Measurements from ENCODE around the gene GRID1.

DNA sequence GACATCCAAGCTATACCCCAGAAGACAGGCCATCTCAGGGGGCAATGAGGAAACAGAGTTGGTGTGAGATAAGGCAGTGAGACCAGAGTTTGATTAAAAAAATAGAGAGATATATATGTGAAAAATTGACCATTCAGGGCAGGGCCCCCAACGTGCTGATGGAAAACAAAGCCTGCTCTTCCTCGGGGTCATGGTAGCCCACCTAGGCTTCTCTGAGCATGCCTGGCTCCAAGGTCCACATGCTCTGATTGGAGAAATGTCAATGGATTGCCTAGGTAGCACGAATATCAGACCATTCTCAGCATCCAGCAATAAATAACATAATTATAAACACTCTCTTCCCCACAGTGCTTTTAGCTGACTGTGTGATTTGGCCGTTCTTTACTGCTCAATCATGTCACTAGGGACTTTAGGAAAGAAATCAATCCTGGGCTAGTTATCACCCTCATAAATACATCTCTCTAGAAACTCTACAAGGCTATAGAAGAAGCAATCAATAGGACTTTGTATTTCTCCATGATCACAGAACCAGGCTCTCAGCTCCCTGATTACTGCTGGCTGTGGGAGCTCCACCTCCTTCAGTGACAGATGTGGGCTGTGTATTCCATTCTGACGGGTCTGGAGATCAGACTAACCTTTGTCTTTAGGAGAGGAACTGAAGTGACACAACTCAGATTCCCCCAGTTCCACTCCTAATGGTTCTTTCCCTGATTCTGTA lies 766.4 kb downstream of the GRID1 start:
- TF ChIP-seq NFE2L1 (tag; IDR thresholded peaks at IDR 0.05; ENCODE audit: borderline replicate concordance, low read depth) (no peak), EZH2 (IDR thresholded peaks at IDR 0.05; ENCODE audit: borderline replicate concordance, low read depth, low read length) (no peak), TAF1 (IDR thresholded peaks at IDR 0.05; ENCODE audit: control insufficient read depth, extremely low read depth, insufficient read depth, low read length, severe bottlenecking) (no peak), JUN (IDR thresholded peaks at IDR 0.05; ENCODE audit: borderline replicate concordance, low read depth, low read length) (no peak), JUN (CRISPR knock-in tag; IDR thresholded peaks at IDR 0.05; ENCODE audit: borderline replicate concordance) (no peak), SIN3B (IDR thresholded peaks at IDR 0.05; ENCODE audit: low read depth) (no peak), CTCF (IDR thresholded peaks at IDR 0.05 in 2 of 3, conservative IDR thresholded peaks at IDR 0.05 in 1 of 3; ENCODE audit: insufficient read depth in 2 of 3, low read depth in 1 of 3, low read length in 3 of 3) (no peak), HDAC6 (IDR thresholded peaks at IDR 0.05; ENCODE audit: low read depth, low read length) (no peak), MTA1 (IDR thresholded peaks at IDR 0.05; ENCODE audit: borderline replicate concordance) (no peak), ZNF561 (CRISPR knock-in tag; conservative IDR thresholded peaks at IDR 0.05) (no peak), MYC (IDR thresholded peaks at IDR 0.05; ENCODE audit: low read depth, low read length) (no peak), MYC (CRISPR knock-in tag; IDR thresholded peaks at IDR 0.05; ENCODE audit: borderline replicate concordance, low read depth) (no peak), PATZ1 (CRISPR knock-in tag; IDR thresholded peaks at IDR 0.05; ENCODE audit: borderline replicate concordance) (no peak), KDM1A (IDR thresholded peaks at IDR 0.05) (no peak), BHLHE40 (IDR thresholded peaks at IDR 0.05; ENCODE audit: low read length) (no peak)
- TF ChIP-seq, protein P1, sequence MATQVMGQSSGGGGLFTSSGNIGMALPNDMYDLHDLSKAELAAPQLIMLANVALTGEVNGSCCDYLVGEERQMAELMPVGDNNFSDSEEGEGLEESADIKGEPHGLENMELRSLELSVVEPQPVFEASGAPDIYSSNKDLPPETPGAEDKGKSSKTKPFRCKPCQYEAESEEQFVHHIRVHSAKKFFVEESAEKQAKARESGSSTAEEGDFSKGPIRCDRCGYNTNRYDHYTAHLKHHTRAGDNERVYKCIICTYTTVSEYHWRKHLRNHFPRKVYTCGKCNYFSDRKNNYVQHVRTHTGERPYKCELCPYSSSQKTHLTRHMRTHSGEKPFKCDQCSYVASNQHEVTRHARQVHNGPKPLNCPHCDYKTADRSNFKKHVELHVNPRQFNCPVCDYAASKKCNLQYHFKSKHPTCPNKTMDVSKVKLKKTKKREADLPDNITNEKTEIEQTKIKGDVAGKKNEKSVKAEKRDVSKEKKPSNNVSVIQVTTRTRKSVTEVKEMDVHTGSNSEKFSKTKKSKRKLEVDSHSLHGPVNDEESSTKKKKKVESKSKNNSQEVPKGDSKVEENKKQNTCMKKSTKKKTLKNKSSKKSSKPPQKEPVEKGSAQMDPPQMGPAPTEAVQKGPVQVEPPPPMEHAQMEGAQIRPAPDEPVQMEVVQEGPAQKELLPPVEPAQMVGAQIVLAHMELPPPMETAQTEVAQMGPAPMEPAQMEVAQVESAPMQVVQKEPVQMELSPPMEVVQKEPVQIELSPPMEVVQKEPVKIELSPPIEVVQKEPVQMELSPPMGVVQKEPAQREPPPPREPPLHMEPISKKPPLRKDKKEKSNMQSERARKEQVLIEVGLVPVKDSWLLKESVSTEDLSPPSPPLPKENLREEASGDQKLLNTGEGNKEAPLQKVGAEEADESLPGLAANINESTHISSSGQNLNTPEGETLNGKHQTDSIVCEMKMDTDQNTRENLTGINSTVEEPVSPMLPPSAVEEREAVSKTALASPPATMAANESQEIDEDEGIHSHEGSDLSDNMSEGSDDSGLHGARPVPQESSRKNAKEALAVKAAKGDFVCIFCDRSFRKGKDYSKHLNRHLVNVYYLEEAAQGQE (IDR thresholded peaks at IDR 0.05; ENCODE audit: borderline replicate concordance): no peak
- TF ChIP-seq, protein P1 (CRISPR knock-in tag; IDR thresholded peaks at IDR 0.05; ENCODE audit: low read depth): no peak
